SK-N-SH (cell line): Measurements from ENCODE around the gene DCAF5.

ENCODE experiments used
- EZH2phosphoT487 ChIP-seq: fragments of 200-600 bp; sonication (generic); IDR thresholded peaks from 2 replicates; pipeline ENCODE4 v1.6.1; 2017; ENCODE audit warnings: low read depth, mixed run types, mild to moderate bottlenecking, antibody characterized with exemption, moderate library complexity, borderline replicate concordance
- MXI1 ChIP-seq: IDR thresholded peaks from 2 replicates; pipeline ENCODE4 v1.6.1; 2012; ENCODE audit warnings: mild to moderate bottlenecking, low read depth, low read length, improper control_type of control experiment
- RFX5 ChIP-seq: IDR thresholded peaks from 2 replicates; pipeline ENCODE4 v1.6.1; 2012; ENCODE audit warnings: mild to moderate bottlenecking, improper control_type of control experiment, low read length
- YY1 ChIP-seq: IDR thresholded peaks from 2 replicates; pipeline ENCODE4 v1.4.0; 2012; ENCODE audit warnings: low read depth, mild to moderate bottlenecking
- TF ChIP-seq, protein P1 (sequence below): IDR thresholded peaks from 2 replicates; pipeline ENCODE4 v1.4.0; 2012; ENCODE audit warnings: low read depth
- TF ChIP-seq, protein P2 (sequence below): IDR thresholded peaks from 2 replicates; pipeline ENCODE4 v1.4.0; 2012; ENCODE audit warnings: low read depth, borderline replicate concordance
- TF ChIP-seq, protein P3 (sequence below): fragments of 200-600 bp; sonication (generic); IDR thresholded peaks from 2 replicates; pipeline ENCODE4 v1.6.1; 2017; ENCODE audit warnings: antibody characterized with exemption, mild to moderate bottlenecking, moderate library complexity

DNA sequence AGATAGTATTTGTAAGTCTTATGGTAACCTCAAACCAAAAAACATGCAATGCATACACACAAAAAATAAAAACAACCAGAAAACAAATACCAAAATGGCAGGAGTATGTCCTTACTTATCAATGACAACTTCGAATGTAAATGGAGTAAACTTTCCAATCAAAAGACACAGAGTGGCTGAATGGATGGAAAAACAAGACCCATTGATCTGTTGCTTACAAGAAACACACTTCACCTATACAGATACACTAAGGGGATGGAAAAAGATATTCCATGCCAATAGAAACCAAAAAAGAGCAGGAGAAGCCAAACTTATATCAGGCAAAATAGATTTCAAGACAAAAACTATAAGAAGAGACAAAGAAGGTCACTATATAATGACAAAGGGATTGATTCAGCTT lies 8.7 kb upstream of the DCAF5 start:
- no peak for TF ChIP-seq RFX5
- TF ChIP-seq, protein P1, sequence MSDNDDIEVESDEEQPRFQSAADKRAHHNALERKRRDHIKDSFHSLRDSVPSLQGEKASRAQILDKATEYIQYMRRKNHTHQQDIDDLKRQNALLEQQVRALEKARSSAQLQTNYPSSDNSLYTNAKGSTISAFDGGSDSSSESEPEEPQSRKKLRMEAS, result no peak
- TF ChIP-seq, protein P2, sequence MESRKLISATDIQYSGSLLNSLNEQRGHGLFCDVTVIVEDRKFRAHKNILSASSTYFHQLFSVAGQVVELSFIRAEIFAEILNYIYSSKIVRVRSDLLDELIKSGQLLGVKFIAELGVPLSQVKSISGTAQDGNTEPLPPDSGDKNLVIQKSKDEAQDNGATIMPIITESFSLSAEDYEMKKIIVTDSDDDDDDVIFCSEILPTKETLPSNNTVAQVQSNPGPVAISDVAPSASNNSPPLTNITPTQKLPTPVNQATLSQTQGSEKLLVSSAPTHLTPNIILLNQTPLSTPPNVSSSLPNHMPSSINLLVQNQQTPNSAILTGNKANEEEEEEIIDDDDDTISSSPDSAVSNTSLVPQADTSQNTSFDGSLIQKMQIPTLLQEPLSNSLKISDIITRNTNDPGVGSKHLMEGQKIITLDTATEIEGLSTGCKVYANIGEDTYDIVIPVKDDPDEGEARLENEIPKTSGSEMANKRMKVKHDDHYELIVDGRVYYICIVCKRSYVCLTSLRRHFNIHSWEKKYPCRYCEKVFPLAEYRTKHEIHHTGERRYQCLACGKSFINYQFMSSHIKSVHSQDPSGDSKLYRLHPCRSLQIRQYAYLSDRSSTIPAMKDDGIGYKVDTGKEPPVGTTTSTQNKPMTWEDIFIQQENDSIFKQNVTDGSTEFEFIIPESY, result no peak
- TF ChIP-seq EZH2phosphoT487, result no peak
- TF ChIP-seq, protein P3, sequence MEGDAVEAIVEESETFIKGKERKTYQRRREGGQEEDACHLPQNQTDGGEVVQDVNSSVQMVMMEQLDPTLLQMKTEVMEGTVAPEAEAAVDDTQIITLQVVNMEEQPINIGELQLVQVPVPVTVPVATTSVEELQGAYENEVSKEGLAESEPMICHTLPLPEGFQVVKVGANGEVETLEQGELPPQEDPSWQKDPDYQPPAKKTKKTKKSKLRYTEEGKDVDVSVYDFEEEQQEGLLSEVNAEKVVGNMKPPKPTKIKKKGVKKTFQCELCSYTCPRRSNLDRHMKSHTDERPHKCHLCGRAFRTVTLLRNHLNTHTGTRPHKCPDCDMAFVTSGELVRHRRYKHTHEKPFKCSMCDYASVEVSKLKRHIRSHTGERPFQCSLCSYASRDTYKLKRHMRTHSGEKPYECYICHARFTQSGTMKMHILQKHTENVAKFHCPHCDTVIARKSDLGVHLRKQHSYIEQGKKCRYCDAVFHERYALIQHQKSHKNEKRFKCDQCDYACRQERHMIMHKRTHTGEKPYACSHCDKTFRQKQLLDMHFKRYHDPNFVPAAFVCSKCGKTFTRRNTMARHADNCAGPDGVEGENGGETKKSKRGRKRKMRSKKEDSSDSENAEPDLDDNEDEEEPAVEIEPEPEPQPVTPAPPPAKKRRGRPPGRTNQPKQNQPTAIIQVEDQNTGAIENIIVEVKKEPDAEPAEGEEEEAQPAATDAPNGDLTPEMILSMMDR, result no peak
- TF ChIP-seq MXI1, result no peak
- TF ChIP-seq YY1, result no peak
